CD14-positive monocyte (primary cell): ENCODE data around the gene LRRC8A. TPM values are rescaled to one million over a fixed set of nuclear protein-coding genes. Genes with fewer than 3 reads are reported as not detected.

ENCODE experiments used
- DNase-seq, 3 donors: peaks; one replicate each; pipeline ENCODE4 v3.0.0-alpha.2; 2011 to 2022
- H2AFZ ChIP-seq: 2 replicates; pipeline ENCODE4 v1.6.0; 2012; ENCODE audit warnings: mild to moderate bottlenecking, low read depth, low read length, inconsistent platforms; ENCODE audit not compliant: insufficient read depth, poor library complexity, severe bottlenecking
- H3K27ac ChIP-seq, 2 donors: 1 replicate in 1 of 2; 2 replicates in 1 of 2; pipeline ENCODE4 v1.5.1; 2012 to 2013; ENCODE audit warnings: low read length in 2 of 2, control low read depth in 1 of 2, inconsistent platforms in 1 of 2, low read depth in 1 of 2, mild to moderate bottlenecking in 1 of 2
- H3K27me3 ChIP-seq, 2 donors: one replicate each; pipeline versions ENCODE4 v1.6.0 to v1.6.1; 2011 to 2013; ENCODE audit warnings: low read length in 2 of 2; ENCODE audit not compliant: control insufficient read depth in 2 of 2, insufficient read depth in 2 of 2
- H3K36me3 ChIP-seq, 2 donors: replicated peaks in 1 of 2; 1 replicate in 1 of 2; 2 replicates in 1 of 2; pipeline versions ENCODE4 v1.5.1 to v1.6.1; 2012 to 2013; ENCODE audit warnings: low read length in 2 of 2, control low read depth in 1 of 2, inconsistent platforms in 1 of 2, mild to moderate bottlenecking in 1 of 2; ENCODE audit not compliant: insufficient read depth in 2 of 2, control insufficient read depth in 1 of 2
- H3K4me1 ChIP-seq, 2 donors: 1 replicate in 1 of 2; 2 replicates in 1 of 2; pipeline versions ENCODE4 v1.5.1 to v1.6.1; 2012 to 2013; ENCODE audit warnings: low read length in 2 of 2, control low read depth in 1 of 2, inconsistent platforms in 1 of 2, mild to moderate bottlenecking in 1 of 2, moderate library complexity in 1 of 2; ENCODE audit not compliant: insufficient read depth in 2 of 2, control insufficient read depth in 1 of 2
- H3K4me2 ChIP-seq: replicated peaks from 2 replicates; pipeline ENCODE3; 2012; ENCODE audit warnings: low read length, moderate library complexity, mild to moderate bottlenecking; ENCODE audit not compliant: poor library complexity, severe bottlenecking; ENCODE audit errors: extremely low read depth
- H3K4me3 ChIP-seq, 3 experiments: fragments of 200-600 bp in 1 of 3; sonication (generic) in 1 of 3; replicated peaks in 1 of 3; 1 replicate in 2 of 3; 2 replicates in 1 of 3; pipeline ENCODE4 v1.5.1; 2011 to 2013; ENCODE audit warnings: low read length in 3 of 3, mild to moderate bottlenecking in 3 of 3, control low read depth in 2 of 3, low read depth in 2 of 3, inconsistent platforms in 1 of 3, moderate library complexity in 1 of 3
- H3K79me2 ChIP-seq: 2 replicates; pipeline ENCODE4 v1.6.0; 2012; ENCODE audit warnings: mild to moderate bottlenecking, control low read depth, inconsistent platforms, low read length, moderate library complexity; ENCODE audit not compliant: insufficient read depth
- H3K9ac ChIP-seq: 2 replicates; pipeline ENCODE4 v1.6.0; 2017; ENCODE audit warnings: low read length, mild to moderate bottlenecking; ENCODE audit not compliant: insufficient read depth, poor library complexity, severe bottlenecking
- H3K9me3 ChIP-seq, 2 donors: replicated peaks in 1 of 2; 1 replicate in 1 of 2; 2 replicates in 1 of 2; pipeline versions ENCODE4 v1.5.1 to v1.6.1; 2012 to 2013; ENCODE audit warnings: low read length in 2 of 2, control low read depth in 1 of 2; ENCODE audit not compliant: control insufficient read depth in 1 of 2, insufficient read depth in 1 of 2
- H4K20me1 ChIP-seq: 2 replicates; pipeline ENCODE4 v1.6.0; 2012; ENCODE audit warnings: mild to moderate bottlenecking, low read length, control low read depth, moderate library complexity; ENCODE audit not compliant: insufficient read depth
- H3K27ac Mint-ChIP-seq, 7 donors: one replicate each; pipeline ENCODE4 v1.8.0; 2020; ENCODE audit warnings: mild to moderate bottlenecking in 7 of 7, mixed read lengths in 7 of 7, moderate library complexity in 6 of 7, inconsistent platforms in 2 of 7
- H3K27me3 Mint-ChIP-seq, 3 donors: one replicate each; pipeline ENCODE4 v1.8.0; 2021 to 2022; ENCODE audit warnings: low read depth in 3 of 3, mild to moderate bottlenecking in 3 of 3, mixed read lengths in 3 of 3, moderate library complexity in 3 of 3, inconsistent platforms in 1 of 3
- H3K36me3 Mint-ChIP-seq, 2 donors: one replicate each; pipeline ENCODE4 v1.8.0; 2020; ENCODE audit warnings: mixed read lengths in 2 of 2, inconsistent platforms in 1 of 2, mild to moderate bottlenecking in 1 of 2
- H3K4me1 Mint-ChIP-seq: one replicate; pipeline ENCODE4 v1.8.0; 2020; ENCODE audit warnings: mild to moderate bottlenecking, mixed read lengths
- H3K4me3 Mint-ChIP-seq, 2 donors: one replicate each; pipeline ENCODE4 v1.8.0; 2020; ENCODE audit warnings: mild to moderate bottlenecking in 2 of 2, mixed read lengths in 2 of 2, moderate library complexity in 1 of 2
- H3K9me3 Mint-ChIP-seq, 7 donors: one replicate each; pipeline ENCODE4 v1.8.0; 2020 to 2022; ENCODE audit warnings: mixed read lengths in 7 of 7, mild to moderate bottlenecking in 6 of 7, moderate library complexity in 6 of 7, inconsistent platforms in 2 of 7
- WGBS: methylation state at CpG from one replicate; pipeline ENCODE4 v1.1.5; 2013; ENCODE audit warnings: missing lambda C conversion rate; ENCODE audit not compliant: insufficient coverage; 5-methylcytosine and 5-hydroxymethylcytosine counted together
- intact Hi-C, 2 donors: fragments of 100-400 bp; cut with micrococcal nuclease; formaldehyde crosslinking; loops; one replicate each; pipeline versions ENCODE4 v1.15.0 to v1.15.1; 2023
- polyA plus RNA-seq, 3 donors: library from polyadenylated mRNA; depleted of rRNA in 1 of 3; unstranded in 2 of 3; stranded (reverse) in 1 of 3; fragments of 300-500 nt in 2 of 3; fragments of >200 nt in 1 of 3; fragmentation: Illumina TruSeq in 2 of 3; gene quantifications; 1 replicate in 2 of 3; 2 replicates in 1 of 3; pipeline ENCODE4 v1.2.3, GENCODE V29; 2012 to 2021
- TF ChIP-seq, protein P1 (sequence below): fragments of 200-600 bp; IDR thresholded peaks from one replicate; pipeline ENCODE4 v1.8.0; 2022; ENCODE audit warnings: antibody characterized with exemption, mild to moderate bottlenecking

LRRC8A gene
- polyA plus RNA-seq, 3 donors, result 7.8 to 10.8 (median 10.3) TPM

- no peak overlapping the region for H3K27ac ChIP-seq
- no peaks in the 10 kb centered on the region for H3K27me3 ChIP-seq
- H2AFZ ChIP-seq, result no peak overlapping the region
- intact Hi-C loops, result loop anchor here in 1 of 2 donors (10.0 kb wide), 1 partner anchor 58 kb away; the partner anchor contains the start of genes DOLK and NUP188
- H3K4me3 Mint-ChIP-seq, result no peak overlapping the region
- H3K36me3 ChIP-seq, result peaks cover 36 to 61% of the 10 kb centered on the region in 2 donors
- TF ChIP-seq, protein P1, sequence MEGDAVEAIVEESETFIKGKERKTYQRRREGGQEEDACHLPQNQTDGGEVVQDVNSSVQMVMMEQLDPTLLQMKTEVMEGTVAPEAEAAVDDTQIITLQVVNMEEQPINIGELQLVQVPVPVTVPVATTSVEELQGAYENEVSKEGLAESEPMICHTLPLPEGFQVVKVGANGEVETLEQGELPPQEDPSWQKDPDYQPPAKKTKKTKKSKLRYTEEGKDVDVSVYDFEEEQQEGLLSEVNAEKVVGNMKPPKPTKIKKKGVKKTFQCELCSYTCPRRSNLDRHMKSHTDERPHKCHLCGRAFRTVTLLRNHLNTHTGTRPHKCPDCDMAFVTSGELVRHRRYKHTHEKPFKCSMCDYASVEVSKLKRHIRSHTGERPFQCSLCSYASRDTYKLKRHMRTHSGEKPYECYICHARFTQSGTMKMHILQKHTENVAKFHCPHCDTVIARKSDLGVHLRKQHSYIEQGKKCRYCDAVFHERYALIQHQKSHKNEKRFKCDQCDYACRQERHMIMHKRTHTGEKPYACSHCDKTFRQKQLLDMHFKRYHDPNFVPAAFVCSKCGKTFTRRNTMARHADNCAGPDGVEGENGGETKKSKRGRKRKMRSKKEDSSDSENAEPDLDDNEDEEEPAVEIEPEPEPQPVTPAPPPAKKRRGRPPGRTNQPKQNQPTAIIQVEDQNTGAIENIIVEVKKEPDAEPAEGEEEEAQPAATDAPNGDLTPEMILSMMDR, result no peak
- peaks cover 11 to 13% of the 10 kb centered on the region in 2 donors for H3K4me1 ChIP-seq
- DNase-seq, result no peak
- no peak overlapping the region for H3K4me3 ChIP-seq
- H3K27ac Mint-ChIP-seq, result no peak overlapping the region
- peaks cover 51% of the 10 kb centered on the region for H3K79me2 ChIP-seq
- H3K9me3 ChIP-seq, result no peaks in the 10 kb centered on the region
- H3K4me2 ChIP-seq, result no peak overlapping the region
- no CpG with 5 or more reads among the region's 3 CpGs for WGBS
- no peak overlapping the region for H3K9ac ChIP-seq
- H3K27me3 Mint-ChIP-seq, result peaks cover 0 to 2% (median 1%) of the 10 kb centered on the region in 3 donors
- H3K9me3 Mint-ChIP-seq, result peaks cover 0 to 6% (median 0%) of the 10 kb centered on the region in 7 donors
- peaks cover 30% of the 10 kb centered on the region for H4K20me1 ChIP-seq
- peaks cover 18% of the 10 kb centered on the region for H3K4me1 Mint-ChIP-seq
- peaks cover 44 to 64% of the 10 kb centered on the region in 2 donors for H3K36me3 Mint-ChIP-seq
These were observed 5.1 kb downstream of the LRRC8A start for GRCh38 chr9:128887049-128887448.

DNA sequence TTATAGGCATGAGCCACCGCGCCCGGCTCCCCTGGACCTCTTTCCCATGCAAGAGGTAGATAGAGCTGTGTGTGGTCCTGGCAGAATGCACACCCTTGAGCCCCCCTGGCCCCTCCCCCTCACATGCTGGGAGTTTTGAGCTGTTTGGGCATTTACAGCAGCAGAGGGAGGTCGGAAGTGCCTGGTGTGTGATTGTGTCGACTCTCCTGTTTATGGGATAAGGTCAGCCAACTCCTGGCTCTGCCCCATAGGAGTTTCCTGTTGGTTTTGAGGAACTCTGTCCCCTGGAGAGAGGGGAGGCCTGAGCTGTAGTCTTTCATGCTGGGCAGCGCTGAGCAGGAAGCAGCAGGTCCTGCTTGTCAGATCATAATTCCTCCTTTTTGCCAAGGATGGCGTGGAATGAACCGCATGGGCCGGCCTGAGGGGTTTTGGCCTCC is 6.0 kb downstream of the LRRC8A start:
- intact Hi-C loops, result loop anchor here in 1 of 2 donors (10.0 kb wide), 1 partner anchor 57 kb away; the partner anchor contains the start of genes DOLK and NUP188
- Histone ChIP-seq H3K9me3 (no peaks in the 10 kb centered on the region), H3K4me3 (no peak overlapping the region), H3K27ac (no peak overlapping the region), H3K79me2 (peaks cover 43% of the 10 kb centered on the region), H3K27me3 (no peaks in the 10 kb centered on the region), H2AFZ (no peak overlapping the region), H4K20me1 (peaks cover 25% of the 10 kb centered on the region), H3K9ac (no peak overlapping the region), H3K36me3 (peaks cover 40 to 68% of the 10 kb centered on the region in 2 donors), H3K4me1 (peaks cover 6 to 7% of the 10 kb centered on the region in 2 donors), H3K4me2 (no peak overlapping the region)
- peaks cover 44 to 69% of the 10 kb centered on the region in 2 donors for H3K36me3 Mint-ChIP-seq
- peaks cover 0 to 3% (median 0%) of the 10 kb centered on the region in 7 donors for H3K9me3 Mint-ChIP-seq
- peak overlapping the region in 1 of 7 donors; percentile 25 for H3K27ac Mint-ChIP-seq
- peaks cover 0 to 2% (median 1%) of the 10 kb centered on the region in 3 donors for H3K27me3 Mint-ChIP-seq
- TF ChIP-seq, protein P1, result no peak
- H3K4me3 Mint-ChIP-seq, result no peak overlapping the region
- DNase-seq, result no peak
- peaks cover 14% of the 10 kb centered on the region for H3K4me1 Mint-ChIP-seq
- WGBS, result 69% methylated on average over 5 of the region's 9 CpGs
